ENCODE data around the gene HTR3C.
"Not testable (repeated sequence)": the region's sequence is repeated elsewhere in the genome, so short reads cannot be mapped to it uniquely, and the experiment has no call there.

Gene HTR3C, protein sequence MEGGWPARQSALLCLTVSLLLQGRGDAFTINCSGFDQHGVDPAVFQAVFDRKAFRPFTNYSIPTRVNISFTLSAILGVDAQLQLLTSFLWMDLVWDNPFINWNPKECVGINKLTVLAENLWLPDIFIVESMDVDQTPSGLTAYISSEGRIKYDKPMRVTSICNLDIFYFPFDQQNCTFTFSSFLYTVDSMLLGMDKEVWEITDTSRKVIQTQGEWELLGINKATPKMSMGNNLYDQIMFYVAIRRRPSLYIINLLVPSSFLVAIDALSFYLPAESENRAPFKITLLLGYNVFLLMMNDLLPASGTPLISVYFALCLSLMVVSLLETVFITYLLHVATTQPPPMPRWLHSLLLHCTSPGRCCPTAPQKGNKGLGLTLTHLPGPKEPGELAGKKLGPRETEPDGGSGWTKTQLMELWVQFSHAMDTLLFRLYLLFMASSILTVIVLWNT

DNA sequence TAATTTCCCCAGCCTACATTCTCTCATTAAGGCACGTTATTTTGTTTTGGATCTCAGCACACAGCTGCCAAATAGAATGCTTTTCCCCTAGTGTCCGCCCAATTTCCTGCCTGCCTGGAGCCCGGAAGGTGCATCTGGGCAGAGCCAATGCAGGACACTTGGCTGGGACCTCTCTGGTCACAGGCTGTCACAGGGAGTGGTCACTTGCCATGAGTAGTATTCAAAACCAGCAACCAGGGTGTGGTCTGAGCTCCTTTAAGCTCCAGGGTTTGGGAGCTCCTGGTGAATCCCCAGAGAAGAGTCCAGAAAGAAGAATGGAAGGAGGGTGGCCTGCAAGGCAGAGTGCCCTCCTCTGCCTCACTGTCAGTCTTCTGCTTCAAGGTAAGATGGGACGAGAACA, at the start of gene HTR3C:
TSS of gene HTR3C (plus strand) at position 281 of the 400 bp plus-strand sequence. CDS start at position 315, 34 bp downstream.
- DNase-seq (ENCODE audit: low spot score) = no peak

DNA sequence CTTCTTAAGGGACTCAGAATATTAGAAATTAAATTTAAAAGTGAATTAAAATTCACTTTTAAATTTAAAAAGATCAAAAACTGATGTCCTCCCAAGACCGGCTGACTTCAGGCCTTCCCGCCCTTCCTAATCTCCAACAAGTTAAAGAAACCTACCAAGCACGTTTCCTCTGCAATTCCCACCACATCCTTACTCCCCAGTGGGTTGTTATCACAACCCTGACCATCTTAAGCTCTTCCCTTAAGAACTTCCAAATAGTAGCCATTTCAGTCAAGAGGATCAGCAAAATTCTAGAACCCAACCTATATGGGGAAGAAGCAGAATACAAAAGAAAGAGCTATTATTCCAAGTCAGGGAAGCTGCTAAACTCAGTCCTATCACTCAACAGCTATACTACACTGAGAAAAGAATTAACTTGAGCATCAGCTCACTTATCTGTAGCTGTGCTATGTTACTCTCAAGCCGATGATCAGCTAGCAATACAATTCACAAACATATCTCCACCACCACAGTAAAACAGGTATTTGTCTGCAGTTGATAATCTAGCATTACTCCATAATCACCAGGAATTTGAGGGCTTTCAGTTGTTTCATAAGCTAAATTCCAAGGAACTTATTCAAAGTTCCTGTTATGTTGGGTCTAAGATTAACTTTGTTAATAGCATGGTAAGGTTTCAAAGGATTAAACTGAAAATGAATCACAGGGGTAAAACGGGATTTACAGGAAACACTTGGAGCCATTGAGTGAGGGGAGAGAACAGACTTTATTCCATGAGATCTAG, 49.5 kb upstream of the HTR3C start:
- no peak for DNase-seq (ENCODE audit: low spot score)

DNA sequence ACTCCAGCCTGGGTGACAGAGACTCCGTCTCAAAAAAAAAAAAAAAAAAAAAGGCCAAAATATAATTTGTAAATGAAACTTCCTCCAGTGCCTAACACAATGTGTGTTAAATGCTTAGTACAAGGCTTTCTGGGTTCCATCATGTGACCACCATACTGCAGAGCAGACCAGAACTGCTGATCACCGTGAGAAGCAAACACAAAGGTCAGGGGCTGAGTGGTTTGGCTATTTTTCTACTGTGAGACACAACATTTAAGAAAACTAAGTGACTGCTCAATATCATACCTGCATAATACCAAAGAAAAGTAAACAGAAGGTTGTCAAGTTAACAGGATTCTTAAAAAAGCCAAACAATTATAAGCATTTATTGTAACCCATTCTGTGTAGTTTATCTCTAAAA, 48.4 kb upstream of the HTR3C start:
- no peak for DNase-seq (ENCODE audit: low spot score)

DNA sequence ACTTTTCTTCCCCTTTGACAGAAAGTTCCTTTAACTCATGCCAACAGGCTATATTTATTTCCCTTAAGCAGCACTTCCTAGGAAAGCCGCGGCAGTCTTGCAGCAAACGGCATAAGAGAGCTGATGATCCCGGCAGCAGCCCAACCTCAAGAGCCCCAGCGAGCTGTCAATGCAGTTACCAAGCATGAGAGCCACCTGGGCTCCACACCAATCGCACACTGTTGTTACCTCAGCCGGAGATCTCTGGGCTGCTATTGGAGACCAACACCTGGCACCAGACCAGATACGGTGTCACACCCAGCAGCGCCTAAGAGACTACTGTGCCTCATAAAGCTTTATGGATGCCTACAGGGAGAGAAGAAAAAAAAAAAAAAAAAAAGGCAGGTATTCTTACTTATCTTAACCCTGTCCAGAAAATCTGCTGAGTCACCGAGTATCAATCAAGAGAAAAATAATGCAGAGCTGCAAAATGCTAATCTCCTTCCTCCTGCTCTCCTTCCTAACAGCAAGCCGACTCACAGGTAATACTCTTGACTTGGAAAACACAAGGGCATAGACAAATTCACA, 46.8 kb upstream of the HTR3C start:
- DNase-seq (ENCODE audit: low spot score) = no peak

DNA sequence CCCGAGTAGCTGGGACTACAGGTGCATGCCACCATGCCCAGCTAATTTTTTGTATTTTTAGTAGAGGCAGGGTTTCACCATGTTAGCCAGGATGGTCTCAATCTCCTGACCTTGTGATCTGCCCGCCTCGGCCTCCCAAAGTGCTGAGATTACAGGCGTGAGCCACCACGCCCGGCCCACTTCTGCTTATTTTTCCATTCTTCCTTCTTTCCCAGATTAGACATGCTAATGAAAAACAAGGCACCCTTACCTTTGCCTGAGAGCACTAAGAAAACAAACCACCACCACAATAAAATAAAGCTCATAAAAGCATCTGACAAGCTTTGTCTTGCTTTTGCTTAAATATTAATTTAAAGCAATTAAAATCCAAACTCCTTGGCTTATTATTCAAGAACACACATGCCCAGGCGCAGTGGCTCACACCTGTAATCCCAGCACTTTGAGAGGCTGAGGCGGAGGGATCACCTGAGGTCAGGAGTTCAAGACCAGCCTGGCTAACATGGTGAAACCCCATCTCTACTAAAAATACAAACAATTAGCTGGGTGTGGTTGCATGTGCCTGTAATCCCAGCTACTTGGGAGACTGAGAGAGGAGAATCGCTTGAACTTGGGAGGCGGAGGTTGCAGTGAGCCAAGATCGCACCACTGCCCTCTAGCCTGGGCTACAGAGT, 45.6 kb upstream of the HTR3C start:
- DNase-seq (ENCODE audit: low spot score) = not testable (repeated sequence)

DNA sequence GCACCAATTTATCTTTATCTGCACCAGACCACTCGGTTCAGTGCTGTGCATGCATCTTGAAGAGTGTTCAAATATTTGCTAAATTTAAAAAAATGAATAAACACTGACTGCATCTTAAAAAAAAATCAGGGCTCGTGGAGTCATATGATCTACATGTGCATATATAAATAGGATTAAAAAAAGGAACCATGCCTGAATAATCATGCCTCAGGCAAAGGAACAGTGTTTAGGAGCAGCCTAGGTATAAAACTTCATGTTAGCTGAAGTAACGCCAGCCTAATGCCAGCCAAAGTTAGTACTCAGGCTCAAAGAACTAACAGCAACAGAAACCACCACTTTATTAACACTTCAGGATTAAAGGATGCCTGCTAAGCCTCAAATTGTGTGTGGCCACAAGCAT, 44.7 kb upstream of the HTR3C start:
- DNase-seq (ENCODE audit: low spot score) = no peak

DNA sequence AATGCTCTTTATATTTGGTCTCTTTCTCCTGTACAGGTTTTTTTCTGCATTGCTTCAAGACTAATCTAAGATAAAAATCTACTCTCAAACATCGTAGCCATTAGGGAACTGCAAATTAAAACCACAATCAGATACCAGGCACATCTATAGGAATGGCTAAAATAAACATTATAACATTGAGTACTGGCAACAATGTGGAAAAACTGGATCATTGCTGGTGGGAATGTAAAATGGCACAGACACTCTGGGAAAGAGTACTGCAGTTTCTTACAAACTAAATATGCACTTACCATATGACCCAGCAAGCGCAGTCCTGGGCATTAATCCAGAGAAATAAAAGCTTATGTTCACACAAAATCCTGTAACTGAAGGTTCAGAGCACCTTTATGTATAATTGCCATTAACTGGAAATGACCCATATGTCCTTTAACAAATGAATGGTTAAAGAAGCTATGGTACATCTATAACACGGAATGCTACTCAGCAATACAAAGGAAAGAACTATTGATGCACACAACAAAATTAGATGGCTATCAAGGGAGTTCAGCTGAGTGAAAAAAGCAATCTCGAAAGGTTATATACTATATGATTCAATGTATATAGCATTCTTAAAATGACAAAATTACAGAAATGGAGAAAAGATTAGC, 41.5 kb upstream of the HTR3C start:
- no peak for DNase-seq (ENCODE audit: low spot score)

DNA sequence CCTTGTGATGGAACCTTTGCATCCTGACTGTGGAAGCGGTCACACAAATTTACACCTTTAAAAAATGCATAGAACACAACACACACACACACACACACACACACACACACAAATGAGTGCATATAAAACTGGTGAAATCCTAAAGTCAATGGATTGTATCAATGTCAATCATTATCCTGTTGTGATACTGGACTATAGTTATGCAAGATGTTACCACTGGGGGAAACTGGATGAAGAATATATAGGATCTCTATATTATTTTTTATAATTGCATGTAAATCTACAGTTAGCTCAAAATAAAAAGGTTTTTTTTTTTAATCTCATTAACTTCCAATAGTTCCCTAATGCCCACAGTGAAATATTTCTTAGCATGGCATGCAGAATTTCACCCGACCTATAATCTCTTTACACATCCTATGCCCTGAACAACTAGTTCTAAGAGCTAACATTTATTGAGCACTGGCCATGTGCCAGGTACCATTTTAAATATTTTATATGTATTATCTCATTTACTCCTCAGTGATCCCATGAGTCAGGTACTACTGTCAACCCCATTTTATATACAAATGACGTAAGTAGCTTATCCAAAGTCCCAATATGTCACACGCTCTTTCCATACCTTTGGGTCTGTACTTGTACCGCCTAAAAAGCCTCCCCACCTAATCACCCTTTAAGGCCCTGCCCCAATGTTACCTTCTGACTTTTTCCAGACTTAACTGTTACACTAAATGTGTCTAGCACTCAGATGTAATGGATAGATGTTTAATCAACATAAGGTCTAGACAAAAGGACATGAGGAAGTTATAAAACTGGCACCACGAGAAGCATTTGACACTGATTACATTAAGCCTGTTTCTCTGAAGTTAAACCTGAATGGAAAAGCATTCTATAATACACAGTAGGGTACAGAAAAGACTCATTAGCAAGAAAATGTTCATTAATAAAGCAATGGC, 40.6 kb upstream of the HTR3C start:
- DNase-seq (ENCODE audit: low spot score) = no peak

DNA sequence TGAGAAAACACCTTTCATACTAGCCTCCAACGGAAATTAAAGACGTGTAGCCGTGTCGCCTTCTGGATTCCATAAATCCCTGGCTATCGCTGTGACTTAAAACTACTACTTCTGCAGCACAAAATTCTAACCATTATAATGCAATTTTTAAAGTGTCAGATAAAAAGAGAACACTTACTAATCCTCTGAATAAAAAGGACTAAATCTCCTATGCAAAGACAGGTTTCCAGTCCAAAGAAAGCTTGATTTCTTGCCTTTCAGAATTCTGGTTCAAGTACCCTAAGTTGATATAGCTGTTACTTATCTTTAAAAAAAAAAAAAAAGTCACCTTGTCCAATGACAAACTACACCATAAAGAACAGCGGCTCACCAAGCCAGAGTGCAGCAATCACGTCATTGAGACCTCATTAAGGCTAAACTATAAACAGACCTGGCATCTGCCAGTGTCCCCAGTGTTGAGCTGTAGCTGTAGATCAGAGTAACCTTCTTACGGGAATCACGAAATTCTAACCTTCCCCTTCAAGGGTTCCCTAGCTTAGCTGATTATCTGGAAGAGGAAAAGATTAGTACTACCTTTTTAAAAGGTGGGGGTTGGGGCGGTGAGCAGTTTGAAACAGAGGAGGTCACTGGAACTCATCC, 37.3 kb upstream of the HTR3C start:
- DNase-seq (ENCODE audit: low spot score) = no peak

DNA sequence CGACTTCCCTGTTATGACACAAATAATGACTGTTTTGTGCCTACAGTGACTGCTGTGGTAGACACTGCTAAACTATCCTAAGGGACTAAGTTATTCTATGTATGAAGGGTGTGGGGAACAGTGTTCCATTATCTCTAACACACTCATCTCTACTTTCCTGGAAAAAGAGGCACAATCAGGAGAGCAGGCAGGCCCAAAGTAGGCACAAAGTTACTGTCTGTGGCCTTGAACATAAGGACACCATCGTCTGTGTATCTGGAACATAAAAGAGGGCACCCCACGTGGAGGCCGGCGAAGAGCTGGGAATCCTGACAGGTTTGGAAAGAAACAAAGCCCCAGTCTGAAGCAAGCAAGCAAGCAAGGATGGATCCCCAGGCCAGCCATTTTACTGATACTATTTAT, 36.7 kb upstream of the HTR3C start:
- no peak for DNase-seq (ENCODE audit: low spot score)

DNA sequence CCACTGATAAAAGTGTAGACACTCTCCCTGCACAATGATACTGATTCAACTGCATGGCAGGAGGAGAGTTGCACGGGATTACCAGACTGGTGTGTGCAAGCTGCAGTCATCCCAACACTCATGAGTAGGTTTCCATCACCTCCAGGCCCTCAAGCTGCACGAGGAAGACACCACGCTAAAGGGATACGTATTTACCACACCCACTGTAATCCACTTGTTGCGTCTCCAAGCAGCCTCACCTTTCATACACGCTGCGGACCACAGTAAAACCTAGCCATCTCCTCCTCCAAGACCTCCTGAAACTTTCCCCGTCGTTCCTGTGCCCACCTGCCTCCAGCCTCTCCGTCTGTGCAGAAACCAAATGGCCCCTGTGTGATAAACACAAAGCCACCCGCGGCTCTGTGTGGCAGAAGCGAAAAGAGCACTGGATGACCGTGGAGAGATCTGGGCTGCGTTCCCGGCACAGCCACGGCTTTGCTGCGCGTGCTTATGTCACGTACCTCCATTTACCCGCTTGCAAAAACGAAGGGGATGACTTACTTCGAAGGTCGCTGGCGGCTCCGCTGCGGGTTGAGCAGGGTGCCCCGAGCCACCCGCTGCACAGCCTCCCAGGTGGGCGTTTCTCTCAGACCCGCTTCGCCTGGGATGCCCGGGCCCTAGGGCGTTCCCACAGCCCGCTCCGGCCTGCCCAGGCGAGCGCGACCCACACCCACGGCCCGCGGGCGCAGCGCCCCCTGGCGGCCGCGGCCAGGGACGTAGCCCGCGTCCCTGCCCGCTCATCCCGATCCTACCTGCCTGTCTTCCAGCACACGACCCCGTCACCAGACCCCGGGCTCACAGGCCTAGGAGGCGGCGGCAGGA, 35.8 kb upstream of the HTR3C start:
- peak; percentile 77 for DNase-seq (ENCODE audit: low spot score)

DNA sequence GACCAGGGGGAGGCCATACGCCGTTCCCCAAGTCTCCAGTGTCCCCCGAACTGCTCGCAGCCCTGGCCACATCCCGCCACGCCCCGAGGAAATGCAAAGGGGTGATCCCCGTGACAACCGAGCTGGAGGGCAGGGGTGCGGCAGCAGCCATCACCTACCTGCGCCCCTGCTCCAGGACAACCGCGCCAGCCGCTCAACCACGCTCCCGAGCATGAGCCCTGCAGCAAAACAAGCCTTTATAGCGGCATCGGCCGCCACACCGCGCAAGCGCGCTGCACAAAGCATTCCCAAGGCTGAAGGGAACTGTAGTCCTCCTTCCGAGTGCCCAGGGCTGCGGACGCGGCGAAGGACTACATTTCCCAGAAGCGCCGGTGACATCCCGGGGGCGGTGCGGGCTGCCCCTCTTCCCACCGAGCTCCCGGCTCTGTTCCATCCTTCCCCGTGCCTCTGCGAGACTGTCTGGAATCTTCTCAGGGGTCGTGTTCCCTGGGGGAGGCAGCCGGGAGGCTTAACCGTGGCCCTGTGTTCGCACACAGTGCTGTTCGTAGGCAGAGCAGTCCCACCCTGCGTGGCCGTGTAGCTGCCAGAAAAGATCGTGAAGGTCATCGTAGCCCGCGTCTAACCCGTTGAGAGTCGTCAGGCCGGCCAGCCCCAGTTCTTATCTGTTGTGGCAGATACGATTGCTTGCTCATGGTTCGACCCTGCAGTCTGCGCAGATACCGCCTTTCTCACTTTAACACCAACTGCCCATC, 35.0 kb upstream of the HTR3C start, which contains the start of gene ABCC5:
TSS of gene ABCC5 (minus strand) at position 213 of the 752 bp plus-strand sequence. CDS start 3,492 bp downstream, outside the sequence.
- DNase-seq (ENCODE audit: low spot score) = peak; percentile 88

DNA sequence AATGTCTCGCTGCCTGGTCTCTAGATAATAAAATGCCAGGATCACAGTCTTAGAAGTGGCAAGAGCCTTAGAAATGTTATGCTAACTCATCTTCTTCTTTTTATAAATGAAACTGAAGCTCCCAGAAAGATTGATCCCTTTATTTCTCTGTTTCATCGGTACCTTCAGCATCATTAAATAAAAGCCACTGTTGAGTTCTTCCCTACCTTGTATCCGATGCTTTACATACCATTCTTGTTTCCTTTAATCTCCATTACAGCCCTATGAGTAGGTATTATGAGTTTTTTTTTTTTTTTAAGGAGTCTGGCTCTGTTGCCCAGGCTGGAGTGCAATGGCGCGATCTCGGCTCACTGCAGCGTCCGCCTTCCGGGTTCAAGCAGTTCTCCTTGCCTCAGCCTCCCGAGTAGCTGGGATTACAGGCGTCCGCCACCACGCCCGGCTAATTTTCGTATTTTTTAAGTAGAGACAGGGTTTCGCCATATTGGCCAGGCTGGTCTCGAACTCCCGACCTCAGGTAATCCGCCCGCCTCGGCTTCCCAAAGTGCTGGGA, 34.3 kb upstream of the HTR3C start:
- no peak for DNase-seq (ENCODE audit: low spot score)

DNA sequence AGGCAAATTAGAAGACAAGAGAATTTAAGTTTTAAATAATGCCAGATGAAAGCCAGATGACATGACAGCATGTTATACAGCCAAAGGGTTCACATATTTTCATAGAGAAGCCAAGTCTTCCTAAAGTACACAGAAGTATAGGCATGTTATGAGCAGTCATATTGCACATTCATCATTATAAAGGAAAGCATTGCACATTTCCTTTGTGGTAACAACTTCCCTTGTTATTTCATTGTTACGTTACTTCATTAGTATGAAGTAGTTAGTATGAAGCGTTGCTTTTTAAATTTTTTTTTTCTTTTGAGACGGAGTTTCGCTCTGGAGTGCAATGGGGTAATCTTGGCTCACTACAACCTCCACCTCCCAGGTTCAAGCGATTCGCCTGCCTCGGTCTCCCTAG, 30.5 kb upstream of the HTR3C start:
- DNase-seq (ENCODE audit: low spot score) = no peak

DNA sequence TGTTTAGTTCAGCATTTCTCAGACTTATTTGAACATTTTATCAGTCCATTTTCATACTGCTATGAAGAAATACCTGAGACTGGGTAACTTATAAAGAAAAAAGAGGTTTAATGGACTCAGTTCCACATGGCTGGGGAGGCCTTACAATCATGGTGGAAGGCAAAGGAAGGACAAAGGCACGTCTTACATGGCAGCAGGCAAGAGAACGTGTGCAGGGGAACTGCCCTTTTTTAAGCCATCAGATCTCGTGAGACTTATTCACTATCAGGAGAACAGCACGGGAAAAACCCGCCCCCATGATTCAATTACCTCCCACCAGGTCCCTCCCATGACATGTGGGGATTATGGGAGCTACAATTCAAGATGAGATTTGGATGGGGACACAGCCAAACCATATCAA, 27.6 kb upstream of the HTR3C start:
- not testable (repeated sequence) for DNase-seq (ENCODE audit: low spot score)

DNA sequence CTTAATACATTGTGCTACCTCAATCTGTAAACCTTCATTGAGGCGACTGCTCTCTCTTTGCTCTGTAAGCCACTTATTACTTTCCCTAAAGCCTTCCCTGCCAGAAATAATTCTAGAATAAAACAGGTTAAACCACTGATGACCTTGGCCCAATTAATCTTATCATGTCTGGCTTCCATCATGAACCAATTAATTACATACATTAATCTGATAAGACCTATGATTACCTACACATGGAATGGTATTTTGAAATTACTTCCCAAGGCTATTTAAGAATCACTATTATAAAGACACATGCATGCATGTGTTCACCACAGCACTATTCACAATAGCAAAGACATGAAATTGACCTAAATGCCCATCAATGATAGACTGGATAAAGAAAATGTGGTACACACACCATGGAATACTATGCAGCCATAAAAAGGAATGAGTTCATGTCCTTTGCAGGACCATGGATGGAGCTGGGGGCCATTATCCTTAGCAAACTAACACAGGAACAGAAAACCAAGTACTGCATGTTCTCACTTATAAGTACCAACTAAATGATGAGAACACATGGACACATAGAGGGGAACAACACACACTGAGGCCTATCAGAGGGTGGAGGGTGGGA, 24.5 kb upstream of the HTR3C start:
- not testable (repeated sequence) for DNase-seq (ENCODE audit: low spot score)

DNA sequence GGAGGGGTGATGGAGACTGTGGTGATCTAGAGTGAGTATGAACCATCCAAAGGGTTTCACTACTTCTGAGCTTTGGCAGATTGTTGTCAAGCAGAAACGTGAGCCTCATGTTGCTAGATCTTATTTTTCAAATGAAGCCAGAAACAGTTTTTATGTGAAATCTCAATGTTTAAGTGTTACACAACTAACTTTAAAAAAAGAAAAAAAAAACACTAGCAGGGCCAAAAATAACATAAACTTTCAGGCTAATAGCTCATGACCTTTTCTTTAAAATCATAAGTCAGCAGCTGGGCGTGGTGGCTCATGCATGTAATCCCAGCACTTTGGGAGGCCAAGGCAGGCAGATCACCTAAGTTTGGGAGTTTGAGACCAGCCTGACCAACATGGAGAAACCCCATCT, 23.4 kb upstream of the HTR3C start:
- no peak for DNase-seq (ENCODE audit: low spot score)

DNA sequence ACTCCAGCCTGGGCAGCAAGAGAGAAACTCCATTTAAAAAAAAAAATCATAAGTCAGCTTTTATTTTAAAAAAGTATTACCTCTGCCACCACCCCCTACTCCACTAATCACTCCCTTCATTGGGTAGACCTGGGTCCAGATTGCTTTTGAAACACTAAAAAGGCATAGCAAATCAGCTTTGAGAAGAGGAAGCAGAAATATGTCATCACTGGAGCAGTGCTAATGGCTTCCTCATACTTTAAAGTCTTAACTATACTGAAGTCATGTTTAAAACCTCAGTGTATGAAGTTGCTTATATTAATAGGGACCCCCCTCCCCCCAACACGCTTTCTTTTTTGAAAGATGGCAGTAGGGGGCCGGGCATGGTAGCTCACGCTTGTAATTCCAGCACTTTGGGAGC, 22.3 kb upstream of the HTR3C start:
- DNase-seq (ENCODE audit: low spot score) = no peak
